CD14-positive monocyte (primary cell): ENCODE data around the gene POLR3G. TPM values are rescaled to one million over a fixed set of nuclear protein-coding genes. Genes with fewer than 3 reads are reported as not detected.

ENCODE experiments used
- DNase-seq, 3 donors: peaks; one replicate each; pipeline ENCODE4 v3.0.0-alpha.2; 2011 to 2022
- H2AFZ ChIP-seq: 2 replicates; pipeline ENCODE4 v1.6.0; 2012; ENCODE audit warnings: mild to moderate bottlenecking, low read depth, low read length, inconsistent platforms; ENCODE audit not compliant: insufficient read depth, poor library complexity, severe bottlenecking
- H3K27ac ChIP-seq, 2 donors: 1 replicate in 1 of 2; 2 replicates in 1 of 2; pipeline ENCODE4 v1.5.1; 2012 to 2013; ENCODE audit warnings: low read length in 2 of 2, control low read depth in 1 of 2, inconsistent platforms in 1 of 2, low read depth in 1 of 2, mild to moderate bottlenecking in 1 of 2
- H3K27me3 ChIP-seq, 2 donors: one replicate each; pipeline versions ENCODE4 v1.6.0 to v1.6.1; 2011 to 2013; ENCODE audit warnings: low read length in 2 of 2; ENCODE audit not compliant: control insufficient read depth in 2 of 2, insufficient read depth in 2 of 2
- H3K36me3 ChIP-seq, 2 donors: replicated peaks in 1 of 2; 1 replicate in 1 of 2; 2 replicates in 1 of 2; pipeline versions ENCODE4 v1.5.1 to v1.6.1; 2012 to 2013; ENCODE audit warnings: low read length in 2 of 2, control low read depth in 1 of 2, inconsistent platforms in 1 of 2, mild to moderate bottlenecking in 1 of 2; ENCODE audit not compliant: insufficient read depth in 2 of 2, control insufficient read depth in 1 of 2
- H3K4me1 ChIP-seq, 2 donors: 1 replicate in 1 of 2; 2 replicates in 1 of 2; pipeline versions ENCODE4 v1.5.1 to v1.6.1; 2012 to 2013; ENCODE audit warnings: low read length in 2 of 2, control low read depth in 1 of 2, inconsistent platforms in 1 of 2, mild to moderate bottlenecking in 1 of 2, moderate library complexity in 1 of 2; ENCODE audit not compliant: insufficient read depth in 2 of 2, control insufficient read depth in 1 of 2
- H3K4me2 ChIP-seq: replicated peaks from 2 replicates; pipeline ENCODE3; 2012; ENCODE audit warnings: low read length, moderate library complexity, mild to moderate bottlenecking; ENCODE audit not compliant: poor library complexity, severe bottlenecking; ENCODE audit errors: extremely low read depth
- H3K4me3 ChIP-seq, 3 experiments: fragments of 200-600 bp in 1 of 3; sonication (generic) in 1 of 3; replicated peaks in 1 of 3; 1 replicate in 2 of 3; 2 replicates in 1 of 3; pipeline ENCODE4 v1.5.1; 2011 to 2013; ENCODE audit warnings: low read length in 3 of 3, mild to moderate bottlenecking in 3 of 3, control low read depth in 2 of 3, low read depth in 2 of 3, inconsistent platforms in 1 of 3, moderate library complexity in 1 of 3
- H3K79me2 ChIP-seq: 2 replicates; pipeline ENCODE4 v1.6.0; 2012; ENCODE audit warnings: mild to moderate bottlenecking, control low read depth, inconsistent platforms, low read length, moderate library complexity; ENCODE audit not compliant: insufficient read depth
- H3K9ac ChIP-seq: 2 replicates; pipeline ENCODE4 v1.6.0; 2017; ENCODE audit warnings: low read length, mild to moderate bottlenecking; ENCODE audit not compliant: insufficient read depth, poor library complexity, severe bottlenecking
- H3K9me3 ChIP-seq, 2 donors: replicated peaks in 1 of 2; 1 replicate in 1 of 2; 2 replicates in 1 of 2; pipeline versions ENCODE4 v1.5.1 to v1.6.1; 2012 to 2013; ENCODE audit warnings: low read length in 2 of 2, control low read depth in 1 of 2; ENCODE audit not compliant: control insufficient read depth in 1 of 2, insufficient read depth in 1 of 2
- H4K20me1 ChIP-seq: 2 replicates; pipeline ENCODE4 v1.6.0; 2012; ENCODE audit warnings: mild to moderate bottlenecking, low read length, control low read depth, moderate library complexity; ENCODE audit not compliant: insufficient read depth
- H3K27ac Mint-ChIP-seq, 7 donors: one replicate each; pipeline ENCODE4 v1.8.0; 2020; ENCODE audit warnings: mild to moderate bottlenecking in 7 of 7, mixed read lengths in 7 of 7, moderate library complexity in 6 of 7, inconsistent platforms in 2 of 7
- H3K27me3 Mint-ChIP-seq, 3 donors: one replicate each; pipeline ENCODE4 v1.8.0; 2021 to 2022; ENCODE audit warnings: low read depth in 3 of 3, mild to moderate bottlenecking in 3 of 3, mixed read lengths in 3 of 3, moderate library complexity in 3 of 3, inconsistent platforms in 1 of 3
- H3K36me3 Mint-ChIP-seq, 2 donors: one replicate each; pipeline ENCODE4 v1.8.0; 2020; ENCODE audit warnings: mixed read lengths in 2 of 2, inconsistent platforms in 1 of 2, mild to moderate bottlenecking in 1 of 2
- H3K4me1 Mint-ChIP-seq: one replicate; pipeline ENCODE4 v1.8.0; 2020; ENCODE audit warnings: mild to moderate bottlenecking, mixed read lengths
- H3K4me3 Mint-ChIP-seq, 2 donors: one replicate each; pipeline ENCODE4 v1.8.0; 2020; ENCODE audit warnings: mild to moderate bottlenecking in 2 of 2, mixed read lengths in 2 of 2, moderate library complexity in 1 of 2
- H3K9me3 Mint-ChIP-seq, 7 donors: one replicate each; pipeline ENCODE4 v1.8.0; 2020 to 2022; ENCODE audit warnings: mixed read lengths in 7 of 7, mild to moderate bottlenecking in 6 of 7, moderate library complexity in 6 of 7, inconsistent platforms in 2 of 7
- CTCF ChIP-seq: fragments of 200-600 bp; IDR thresholded peaks from one replicate; pipeline ENCODE4 v1.8.0; 2022; ENCODE audit warnings: antibody characterized with exemption, mild to moderate bottlenecking
- WGBS: methylation state at CpG from one replicate; pipeline ENCODE4 v1.1.5; 2013; ENCODE audit warnings: missing lambda C conversion rate; ENCODE audit not compliant: insufficient coverage; 5-methylcytosine and 5-hydroxymethylcytosine counted together
- intact Hi-C, 2 donors: fragments of 100-400 bp; cut with micrococcal nuclease; formaldehyde crosslinking; loops; one replicate each; pipeline versions ENCODE4 v1.15.0 to v1.15.1; 2023
- polyA plus RNA-seq, 3 donors: library from polyadenylated mRNA; depleted of rRNA in 1 of 3; unstranded in 2 of 3; stranded (reverse) in 1 of 3; fragments of 300-500 nt in 2 of 3; fragments of >200 nt in 1 of 3; fragmentation: Illumina TruSeq in 2 of 3; gene quantifications; 1 replicate in 2 of 3; 2 replicates in 1 of 3; pipeline ENCODE4 v1.2.3, GENCODE V29; 2012 to 2021

POLR3G gene
- polyA plus RNA-seq, 3 donors, result 0.07 to 0.36 (median 0.13) TPM

- Histone ChIP-seq H4K20me1 (no peaks in the 10 kb centered on the region), H3K79me2 (no peaks in the 10 kb centered on the region), H3K4me2 (no peak overlapping the region), H3K36me3 (peaks cover 0 to 6% of the 10 kb centered on the region in 2 donors), H3K9ac (no peak overlapping the region), H3K27ac (no peak overlapping the region), H3K9me3 (no peaks in the 10 kb centered on the region), H3K4me3 (no peak overlapping the region), H2AFZ (no peak overlapping the region), H3K27me3 (no peaks in the 10 kb centered on the region), H3K4me1 (no peaks in the 10 kb centered on the region)
- Mint-ChIP-seq H3K36me3 (peaks cover 8 to 10% of the 10 kb centered on the region in 2 donors), H3K4me3 (no peak overlapping the region), H3K9me3 (no peaks in the 10 kb centered on the region), H3K27ac (no peak overlapping the region), H3K27me3 (no peaks in the 10 kb centered on the region), H3K4me1 (no peaks in the 10 kb centered on the region)
- no peak for TF ChIP-seq CTCF
- intact Hi-C loops, result no loop called here
- WGBS, result 100% methylated on average over 1 of the region's 1 CpG
- DNase-seq, result no peak
Observed at GRCh38 chr5:90510438-90510837, 35.8 kb downstream of the POLR3G start.

- no peaks in the 10 kb centered on the region for H3K9me3 Mint-ChIP-seq
- intact Hi-C loops, result no loop called here
- Histone ChIP-seq H3K79me2 (no peaks in the 10 kb centered on the region), H3K27ac (no peak overlapping the region), H3K36me3 (peaks cover 19 to 34% of the 10 kb centered on the region in 2 donors), H3K9me3 (no peaks in the 10 kb centered on the region), H3K4me3 (no peak overlapping the region), H3K27me3 (no peaks in the 10 kb centered on the region), H3K9ac (no peak overlapping the region), H2AFZ (no peak overlapping the region), H3K4me2 (no peak overlapping the region), H3K4me1 (no peaks in the 10 kb centered on the region), H4K20me1 (no peaks in the 10 kb centered on the region)
- no peak overlapping the region for H3K27ac Mint-ChIP-seq
- H3K4me3 Mint-ChIP-seq, result no peak overlapping the region
- H3K4me1 Mint-ChIP-seq, result no peaks in the 10 kb centered on the region
- no peaks in the 10 kb centered on the region for H3K27me3 Mint-ChIP-seq
- no peak for DNase-seq
- no peak for TF ChIP-seq CTCF
- H3K36me3 Mint-ChIP-seq, result peaks cover 28 to 31% of the 10 kb centered on the region in 2 donors
- WGBS, result no CpG with 5 or more reads among the region's 3 CpGs
Observed at GRCh38 chr5:90514520-90514919, 39.9 kb downstream of the POLR3G start.
